ENCODE measurements around the gene SH3BP4. TPM values are rescaled to one million over a fixed set of nuclear protein-coding genes. Genes with fewer than 3 reads are reported as not detected.

The SH3BP4 gene
- total RNA-seq, 4 donors from 2014 or later = 29.3 to 63.0 (median 42.9) TPM

DNA sequence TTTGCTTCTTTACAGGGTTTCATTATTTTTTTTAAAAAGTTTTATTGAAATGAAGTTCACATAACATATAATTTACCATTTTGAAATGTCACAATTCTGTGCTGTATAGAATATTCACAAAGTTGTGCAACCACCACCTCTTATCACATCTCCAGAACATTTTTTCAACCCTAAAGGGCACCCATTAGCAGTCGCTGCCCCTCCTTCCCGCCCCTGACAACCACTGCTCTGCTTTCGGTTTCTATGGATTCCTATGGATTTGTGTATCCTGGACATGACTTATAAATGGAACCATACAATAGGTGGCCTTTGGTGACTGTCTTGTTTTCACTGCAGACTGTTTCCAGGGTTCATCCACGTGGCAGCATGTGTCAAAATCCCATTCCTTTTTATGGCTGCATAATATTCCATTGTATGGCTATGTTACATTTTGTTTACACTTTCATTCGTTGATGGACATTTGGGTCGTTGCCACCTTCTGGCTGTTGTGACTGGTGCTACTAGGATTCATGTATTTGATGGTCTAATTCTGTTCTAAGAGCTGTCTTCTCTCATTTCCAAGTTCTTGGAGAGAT is 52.6 kb downstream of the SH3BP4 start:
- no peak overlapping the region for H3K27ac ChIP-seq
- peaks cover 0 to 64% (median 10%) of the 10 kb centered on the region in 3 donors for H3K4me1 ChIP-seq
- TF ChIP-seq, protein P1, sequence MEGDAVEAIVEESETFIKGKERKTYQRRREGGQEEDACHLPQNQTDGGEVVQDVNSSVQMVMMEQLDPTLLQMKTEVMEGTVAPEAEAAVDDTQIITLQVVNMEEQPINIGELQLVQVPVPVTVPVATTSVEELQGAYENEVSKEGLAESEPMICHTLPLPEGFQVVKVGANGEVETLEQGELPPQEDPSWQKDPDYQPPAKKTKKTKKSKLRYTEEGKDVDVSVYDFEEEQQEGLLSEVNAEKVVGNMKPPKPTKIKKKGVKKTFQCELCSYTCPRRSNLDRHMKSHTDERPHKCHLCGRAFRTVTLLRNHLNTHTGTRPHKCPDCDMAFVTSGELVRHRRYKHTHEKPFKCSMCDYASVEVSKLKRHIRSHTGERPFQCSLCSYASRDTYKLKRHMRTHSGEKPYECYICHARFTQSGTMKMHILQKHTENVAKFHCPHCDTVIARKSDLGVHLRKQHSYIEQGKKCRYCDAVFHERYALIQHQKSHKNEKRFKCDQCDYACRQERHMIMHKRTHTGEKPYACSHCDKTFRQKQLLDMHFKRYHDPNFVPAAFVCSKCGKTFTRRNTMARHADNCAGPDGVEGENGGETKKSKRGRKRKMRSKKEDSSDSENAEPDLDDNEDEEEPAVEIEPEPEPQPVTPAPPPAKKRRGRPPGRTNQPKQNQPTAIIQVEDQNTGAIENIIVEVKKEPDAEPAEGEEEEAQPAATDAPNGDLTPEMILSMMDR (IDR thresholded peaks at IDR 0.05) = no peak
- TF ChIP-seq EP300 (IDR thresholded peaks at IDR 0.05) = no peak
- TF ChIP-seq POLR2AphosphoS5 (IDR thresholded peaks at IDR 0.05) = no peak
- no peak for TF ChIP-seq POLR2A (IDR thresholded peaks at IDR 0.05)
- no peaks in the 10 kb centered on the region for H3K27me3 ChIP-seq
- no peaks in the 10 kb centered on the region for H3K9me3 ChIP-seq
- no peak overlapping the region for H3K4me3 ChIP-seq
- ATAC-seq = no peak
- 90 to 100% methylated on average over 4 to 6 of the region's 6 CpGs for WGBS, 2 donors (ENCODE audit: low coverage in 1 of 2)
- no peaks in the 10 kb centered on the region for H3K36me3 ChIP-seq

DNA sequence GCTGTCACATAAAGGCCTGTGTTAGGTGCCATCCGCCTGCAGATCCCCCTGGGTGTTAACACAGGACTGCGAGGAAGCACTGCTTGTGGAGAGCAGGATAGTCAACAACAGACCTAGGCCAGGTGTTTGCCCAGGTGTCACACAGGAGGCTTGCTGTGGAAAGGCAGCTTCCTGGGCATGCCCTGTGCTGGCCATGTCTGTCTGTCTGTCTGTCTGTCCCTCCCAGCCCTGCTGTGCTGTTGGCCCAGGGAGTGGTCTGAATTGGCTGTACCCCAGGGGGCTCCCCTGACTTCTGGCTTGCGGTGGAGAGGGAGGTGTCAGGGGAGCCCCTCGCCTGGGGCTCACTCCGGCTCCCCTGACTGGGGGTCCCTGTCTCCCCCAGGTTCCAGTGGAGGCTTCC is 53.2 kb downstream of the SH3BP4 start:
- H3K4me1 ChIP-seq = peaks cover 0 to 64% (median 10%) of the 10 kb centered on the region in 3 donors
- no peak for TF ChIP-seq POLR2AphosphoS5 (IDR thresholded peaks at IDR 0.05)

DNA sequence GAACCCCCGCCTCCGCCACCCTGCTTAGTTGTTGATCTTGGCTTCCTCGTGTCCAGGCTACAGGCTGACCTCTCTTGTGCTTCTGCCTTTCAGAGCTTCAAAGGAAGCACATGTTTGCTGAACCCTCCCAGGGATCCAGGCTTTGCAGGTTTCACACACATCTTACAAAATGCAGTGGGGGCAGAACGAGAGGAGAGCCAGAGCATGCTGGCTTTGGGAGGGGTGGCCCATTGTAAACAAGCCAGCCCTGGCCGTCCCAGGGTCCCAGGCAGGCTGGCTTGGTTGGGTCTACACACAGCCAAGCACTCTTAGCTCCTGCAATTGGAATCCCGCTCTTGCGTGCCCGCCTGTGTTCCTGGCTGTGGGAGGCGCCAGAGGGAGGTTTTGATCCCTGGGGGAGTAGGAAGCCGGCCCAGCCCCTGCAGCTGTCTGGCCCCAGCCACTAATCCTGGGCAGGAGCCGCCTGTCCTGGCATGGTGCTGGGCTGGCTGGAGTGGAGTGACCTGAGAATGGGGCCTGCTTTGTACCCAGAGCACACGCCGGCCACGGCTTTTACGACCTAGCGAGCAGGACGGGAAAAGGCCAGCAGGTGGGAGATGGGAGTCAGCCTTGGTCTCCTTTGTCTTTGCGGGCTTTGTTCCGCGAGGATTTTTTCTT is 53.9 kb downstream of the SH3BP4 start:
- H3K4me1 ChIP-seq = peaks cover 0 to 57% (median 10%) of the 10 kb centered on the region in 3 donors
- H3K36me3 ChIP-seq = no peaks in the 10 kb centered on the region
- H3K27ac ChIP-seq = no peak overlapping the region
- no peaks in the 10 kb centered on the region for H3K27me3 ChIP-seq
- H3K9me3 ChIP-seq = no peaks in the 10 kb centered on the region
- peak; percentile 59 for ATAC-seq
- WGBS, 2 donors (ENCODE audit: low coverage in 1 of 2) = 57% methylated on average over 13 of the region's 20 CpGs; no CpG with 5 or more reads in 1 of the 2 donors
- TF ChIP-seq POLR2A (IDR thresholded peaks at IDR 0.05) = no peak
- TF ChIP-seq, protein P1 (IDR thresholded peaks at IDR 0.05) = peak in 1 of 4 experiments; percentile 15
- no peak overlapping the region for H3K4me3 ChIP-seq

More for the DNA sequence above, 53.2 kb downstream of the SH3BP4 start:
- no peak overlapping the region for H3K27ac ChIP-seq
- H3K36me3 ChIP-seq = no peaks in the 10 kb centered on the region
- no peaks in the 10 kb centered on the region for H3K9me3 ChIP-seq
- no peak for ATAC-seq
- no peak overlapping the region for H3K4me3 ChIP-seq
- no peaks in the 10 kb centered on the region for H3K27me3 ChIP-seq
- WGBS, 2 donors (ENCODE audit: low coverage in 1 of 2) = 60 to 93% methylated on average over 1 to 3 of the region's 5 CpGs

- no peak overlapping the region for H3K4me3 ChIP-seq
- ATAC-seq = no peak
- WGBS, 2 donors (ENCODE audit: low coverage in 1 of 2) = 90 to 92% methylated on average over 5 to 9 of the region's 10 CpGs
- no peaks in the 10 kb centered on the region for H3K9me3 ChIP-seq
- no peaks in the 10 kb centered on the region for H3K36me3 ChIP-seq
- TF ChIP-seq, protein P1 (IDR thresholded peaks at IDR 0.05) = no peak
- TF ChIP-seq POLR2A (IDR thresholded peaks at IDR 0.05) = no peak
- no peak for TF ChIP-seq POLR2AphosphoS5 (IDR thresholded peaks at IDR 0.05)
- no peak for TF ChIP-seq EP300 (IDR thresholded peaks at IDR 0.05)
- peaks cover 0 to 49% (median 10%) of the 10 kb centered on the region in 3 donors for H3K4me1 ChIP-seq
- H3K27me3 ChIP-seq = no peaks in the 10 kb centered on the region
- no peak overlapping the region for H3K27ac ChIP-seq
These were observed 54.6 kb downstream of the SH3BP4 start for GRCh38 chr2:235006461-235006860.

DNA sequence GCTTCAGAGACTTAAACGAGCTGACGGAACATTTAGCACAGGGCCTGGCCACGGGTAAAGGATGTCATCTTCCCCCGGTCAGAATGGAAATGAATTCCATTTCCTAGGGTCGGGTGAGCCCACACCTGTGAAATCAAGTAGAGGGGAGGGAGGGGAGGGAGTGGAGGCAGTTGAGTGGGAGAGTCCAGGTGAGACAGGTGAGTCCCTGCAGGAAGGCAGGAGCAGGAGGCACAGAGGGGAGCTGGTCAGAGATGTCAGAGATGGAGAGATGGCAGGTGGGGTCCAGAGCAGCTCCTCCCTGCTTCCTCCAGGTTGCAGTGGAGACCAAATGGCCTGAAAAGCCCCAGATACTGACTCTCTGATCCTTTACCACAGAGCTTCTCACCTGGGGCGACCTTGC is 55.2 kb downstream of the SH3BP4 start:
- Histone ChIP-seq H3K9me3 (no peaks in the 10 kb centered on the region), H3K27me3 (no peaks in the 10 kb centered on the region), H3K4me3 (no peak overlapping the region), H3K27ac (no peak overlapping the region), H3K36me3 (no peaks in the 10 kb centered on the region), H3K4me1 (peaks cover 0 to 49% (median 10%) of the 10 kb centered on the region in 3 donors)
- 82 to 92% methylated on average over 4 to 6 of the region's 6 CpGs for WGBS, 2 donors (ENCODE audit: low coverage in 1 of 2)
- TF ChIP-seq POLR2AphosphoS5 (IDR thresholded peaks at IDR 0.05) = no peak
- no peak for TF ChIP-seq POLR2A (IDR thresholded peaks at IDR 0.05)
- TF ChIP-seq, protein P1 (IDR thresholded peaks at IDR 0.05) = no peak
- no peak for TF ChIP-seq EP300 (IDR thresholded peaks at IDR 0.05)
- ATAC-seq = no peak

Measured in gastroesophageal sphincter (tissue), 4 donors.